Stimulated activated CD8-positive, alpha-beta memory T cell treated with anti-CD3 and anti-CD28 coated beads, Interleukin-4, amount 100 ng/mL, for 1 hour (primary cell): ENCODE measurements around the gene C12orf43.

ENCODE experiments used
- DNase-seq, 2 donors: peaks; one replicate each; pipeline ENCODE4 v3.0.0-alpha.2; 2020; ENCODE audit warnings: low read depth in 2 of 2, low spot score in 1 of 2

Gene C12orf43

GRCh38 chr12:120999191-121000120 is 16.8 kb downstream of the C12orf43 start:
- DNase-seq: no peak

- DNase-seq: no peak
These were observed 17.9 kb downstream of the C12orf43 start for GRCh38 chr12:120998435-120998834.

- no peak for DNase-seq
These were observed 18.8 kb downstream of the C12orf43 start for GRCh38 chr12:120997448-120997847.

- DNase-seq: no peak
These were observed 20.0 kb downstream of the C12orf43 start for GRCh38 chr12:120996133-120996746.

GRCh38 chr12:120994589-120995337 is 21.5 kb downstream of the C12orf43 start:
- no peak for DNase-seq

- no peak for DNase-seq
These were observed 22.2 kb downstream of the C12orf43 start for GRCh38 chr12:120994059-120994458.

GRCh38 chr12:120993496-120993895 is 22.8 kb downstream of the C12orf43 start:
- no peak for DNase-seq

- no peak for DNase-seq
These were observed 23.3 kb downstream of the C12orf43 start for GRCh38 chr12:120992989-120993388.

- no peak for DNase-seq
These were observed 24.3 kb downstream of the C12orf43 start for GRCh38 chr12:120991965-120992364.

- no peak for DNase-seq
These were observed 25.7 kb downstream of the C12orf43 start for GRCh38 chr12:120990487-120991055.

GRCh38 chr12:120989687-120990086 is 26.6 kb downstream of the C12orf43 start:
- DNase-seq: no peak

- DNase-seq: no peak
These were observed 27.6 kb downstream of the C12orf43 start for GRCh38 chr12:120988658-120989057.

- no peak for DNase-seq
These were observed 28.1 kb downstream of the C12orf43 start for GRCh38 chr12:120988234-120988633.

GRCh38 chr12:120984351-120984898 is 31.9 kb downstream of the C12orf43 start:
- DNase-seq: no peak

GRCh38 chr12:120983759-120984158 is 32.5 kb downstream of the C12orf43 start:
- no peak for DNase-seq

- DNase-seq: no peak
These were observed 33.6 kb downstream of the C12orf43 start for GRCh38 chr12:120982659-120983058.

- DNase-seq: no peak
These were observed 34.8 kb downstream of the C12orf43 start for GRCh38 chr12:120981407-120981941.

- DNase-seq: no peak
These were observed 35.4 kb downstream of the C12orf43 start for GRCh38 chr12:120980800-120981368.

GRCh38 chr12:120979862-120980696 is 36.2 kb downstream of the C12orf43 start:
- no peak for DNase-seq
